DOHH2 (cell line): ENCODE data around the gene IL19.

Source experiments
- EZH2phosphoT487 ChIP-seq: fragments of 200-600 bp; sonication (generic); IDR thresholded peaks from 2 replicates; pipeline ENCODE4 v1.6.1; 2017; ENCODE audit warnings: borderline replicate concordance, mild to moderate bottlenecking, antibody characterized with exemption, low read length, moderate library complexity, mixed read lengths
- TF ChIP-seq, protein P1 (sequence below): fragments of 200-600 bp; sonication (generic); IDR thresholded peaks from one replicate; pipeline ENCODE4 v1.5.1; 2014; ENCODE audit warnings: antibody characterized with exemption, mild to moderate bottlenecking, low read depth, low read length; ENCODE audit not compliant: poor library complexity, severe bottlenecking

DNA sequence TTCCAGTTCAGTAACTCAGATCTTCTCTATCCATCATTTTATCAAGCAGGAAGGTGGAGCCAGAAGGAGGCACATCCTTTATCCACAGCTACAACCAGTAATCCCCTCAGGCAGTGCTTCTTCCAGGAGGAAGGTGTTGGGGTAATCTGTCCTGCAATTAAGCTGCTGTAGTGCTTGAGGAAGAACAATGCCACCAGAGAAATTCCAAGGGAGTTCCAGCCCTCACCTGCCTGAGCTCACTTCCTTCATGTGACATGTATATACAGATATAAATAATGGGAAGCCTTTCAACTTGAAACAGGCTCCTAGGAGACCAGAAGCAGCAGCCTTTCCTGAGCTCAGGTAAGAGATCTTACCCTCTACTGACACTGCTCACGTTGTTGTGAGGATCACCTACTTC is 92.7 kb downstream of the IL19 start:
- TF ChIP-seq, protein P1, sequence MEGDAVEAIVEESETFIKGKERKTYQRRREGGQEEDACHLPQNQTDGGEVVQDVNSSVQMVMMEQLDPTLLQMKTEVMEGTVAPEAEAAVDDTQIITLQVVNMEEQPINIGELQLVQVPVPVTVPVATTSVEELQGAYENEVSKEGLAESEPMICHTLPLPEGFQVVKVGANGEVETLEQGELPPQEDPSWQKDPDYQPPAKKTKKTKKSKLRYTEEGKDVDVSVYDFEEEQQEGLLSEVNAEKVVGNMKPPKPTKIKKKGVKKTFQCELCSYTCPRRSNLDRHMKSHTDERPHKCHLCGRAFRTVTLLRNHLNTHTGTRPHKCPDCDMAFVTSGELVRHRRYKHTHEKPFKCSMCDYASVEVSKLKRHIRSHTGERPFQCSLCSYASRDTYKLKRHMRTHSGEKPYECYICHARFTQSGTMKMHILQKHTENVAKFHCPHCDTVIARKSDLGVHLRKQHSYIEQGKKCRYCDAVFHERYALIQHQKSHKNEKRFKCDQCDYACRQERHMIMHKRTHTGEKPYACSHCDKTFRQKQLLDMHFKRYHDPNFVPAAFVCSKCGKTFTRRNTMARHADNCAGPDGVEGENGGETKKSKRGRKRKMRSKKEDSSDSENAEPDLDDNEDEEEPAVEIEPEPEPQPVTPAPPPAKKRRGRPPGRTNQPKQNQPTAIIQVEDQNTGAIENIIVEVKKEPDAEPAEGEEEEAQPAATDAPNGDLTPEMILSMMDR, result no peak
- TF ChIP-seq EZH2phosphoT487, result no peak
